GM10248 (cell line): ENCODE data around the gene GTSE1.

ENCODE experiments used
- CTCF ChIA-PET: fragments of 300-600 bp; sonication (Branson Sonifier 250); formaldehyde crosslinking; extraction: SDS; loops from one replicate; lab custom pipeline; 2021; ENCODE audit warnings: antibody characterized with exemption; lab: Yijun Ruan, JAX
- POLR2A ChIA-PET: fragments of 350-650 bp; sonication (Branson Sonifier 250); formaldehyde crosslinking; extraction: SDS; loops from one replicate; lab custom pipeline; 2020; ENCODE audit warnings: antibody characterized with exemption; lab: Yijun Ruan, JAX
- DNase-seq: peaks from one replicate; pipeline ENCODE4 v3.0.0; 2012; ENCODE audit errors: extremely low spot score
- TF ChIP-seq, protein P1 (sequence below): IDR thresholded peaks from 2 replicates; pipeline ENCODE4 v1.5.1; 2012; ENCODE audit warnings: mild to moderate bottlenecking, low read depth; ENCODE audit errors: extremely low read depth, missing control alignments, control extremely low read depth

GTSE1 gene

DNA sequence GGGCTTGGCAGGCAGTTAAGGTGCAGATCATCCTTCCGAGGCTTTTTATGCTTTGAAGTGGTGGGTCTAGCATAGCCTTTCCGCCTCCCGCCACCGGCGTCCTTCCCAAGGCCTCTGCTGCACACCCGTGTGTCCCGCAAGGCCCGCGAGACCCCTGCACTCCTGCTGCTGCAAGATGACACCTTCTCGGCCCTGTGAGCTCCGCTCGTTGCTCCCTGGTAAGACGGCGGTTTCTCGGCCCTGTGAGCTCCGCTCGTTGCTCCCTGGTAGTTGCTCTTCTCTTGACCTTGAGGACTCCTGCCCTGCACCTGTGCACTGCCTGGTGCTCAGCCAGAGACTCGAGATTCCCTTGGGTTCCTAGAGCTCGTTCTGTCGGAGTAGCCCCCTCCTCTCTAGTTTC is 21.0 kb downstream of the GTSE1 start:
- POLR2A ChIA-PET = no interaction called here
- no peak for DNase-seq
- CTCF ChIA-PET = interaction anchor here (1.4 to 9.1 kb wide), 4 partner anchors 15 to 311 kb away, joined by 4 to 107 read pairs (median 16); no protein-coding TSS in a partner anchor
- TF ChIP-seq, protein P1, sequence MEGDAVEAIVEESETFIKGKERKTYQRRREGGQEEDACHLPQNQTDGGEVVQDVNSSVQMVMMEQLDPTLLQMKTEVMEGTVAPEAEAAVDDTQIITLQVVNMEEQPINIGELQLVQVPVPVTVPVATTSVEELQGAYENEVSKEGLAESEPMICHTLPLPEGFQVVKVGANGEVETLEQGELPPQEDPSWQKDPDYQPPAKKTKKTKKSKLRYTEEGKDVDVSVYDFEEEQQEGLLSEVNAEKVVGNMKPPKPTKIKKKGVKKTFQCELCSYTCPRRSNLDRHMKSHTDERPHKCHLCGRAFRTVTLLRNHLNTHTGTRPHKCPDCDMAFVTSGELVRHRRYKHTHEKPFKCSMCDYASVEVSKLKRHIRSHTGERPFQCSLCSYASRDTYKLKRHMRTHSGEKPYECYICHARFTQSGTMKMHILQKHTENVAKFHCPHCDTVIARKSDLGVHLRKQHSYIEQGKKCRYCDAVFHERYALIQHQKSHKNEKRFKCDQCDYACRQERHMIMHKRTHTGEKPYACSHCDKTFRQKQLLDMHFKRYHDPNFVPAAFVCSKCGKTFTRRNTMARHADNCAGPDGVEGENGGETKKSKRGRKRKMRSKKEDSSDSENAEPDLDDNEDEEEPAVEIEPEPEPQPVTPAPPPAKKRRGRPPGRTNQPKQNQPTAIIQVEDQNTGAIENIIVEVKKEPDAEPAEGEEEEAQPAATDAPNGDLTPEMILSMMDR = no peak

DNA sequence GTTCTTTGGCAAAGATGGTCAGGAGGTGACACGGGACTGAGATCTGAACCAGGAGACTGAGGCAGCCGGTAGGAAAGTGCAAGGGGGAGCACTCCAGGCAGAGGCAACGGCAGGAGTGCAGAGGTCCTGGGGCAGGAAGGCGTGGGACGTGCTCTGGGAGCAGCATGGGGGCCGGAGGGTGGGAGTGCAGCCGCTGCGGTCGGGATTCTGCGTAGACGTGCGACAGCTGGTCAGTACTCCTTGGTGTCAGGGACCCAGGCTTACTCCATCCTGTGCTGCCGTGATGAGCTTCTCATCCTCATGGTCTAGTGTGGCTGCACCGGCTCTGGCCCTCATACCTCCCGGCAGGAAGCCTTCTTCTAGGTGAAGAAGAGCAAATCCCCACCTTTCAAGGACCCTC is 21.9 kb downstream of the GTSE1 start:
- TF ChIP-seq, protein P1 = no peak
- ChIA-PET CTCF (interaction anchor here (1.4 to 4.2 kb wide), 3 partner anchors 201 to 312 kb away, joined by 6 to 24 read pairs (median 8); no protein-coding TSS in a partner anchor), POLR2A (no interaction called here)
- DNase-seq = no peak

DNA sequence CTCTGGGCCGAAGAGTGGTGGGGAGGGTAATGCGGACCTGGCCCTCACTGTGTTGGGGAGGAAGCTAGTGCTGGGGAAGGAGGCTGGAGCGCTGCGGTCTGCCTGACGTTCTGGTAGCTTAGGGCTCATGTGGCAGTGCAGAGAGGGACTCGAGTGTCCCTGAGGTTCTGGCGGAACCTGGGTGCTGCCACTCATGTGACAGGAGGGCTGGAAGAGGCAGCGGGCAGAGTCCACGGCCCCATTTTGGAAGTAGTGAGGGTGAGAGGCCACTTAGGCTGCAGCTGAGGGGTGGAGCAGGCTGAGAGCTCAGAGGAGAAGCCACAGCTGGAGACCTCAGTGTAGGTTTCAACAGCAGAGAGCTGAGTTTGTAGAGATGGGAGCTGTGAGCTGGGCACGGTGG is 22.6 kb downstream of the GTSE1 start:
- TF ChIP-seq, protein P1 = no peak
- POLR2A ChIA-PET = no interaction called here
- CTCF ChIA-PET = interaction anchor here (1.1 to 2.5 kb wide), 3 partner anchors 197 to 313 kb away, joined by 5 to 8 read pairs (median 6); no protein-coding TSS in a partner anchor
- DNase-seq = no peak

DNA sequence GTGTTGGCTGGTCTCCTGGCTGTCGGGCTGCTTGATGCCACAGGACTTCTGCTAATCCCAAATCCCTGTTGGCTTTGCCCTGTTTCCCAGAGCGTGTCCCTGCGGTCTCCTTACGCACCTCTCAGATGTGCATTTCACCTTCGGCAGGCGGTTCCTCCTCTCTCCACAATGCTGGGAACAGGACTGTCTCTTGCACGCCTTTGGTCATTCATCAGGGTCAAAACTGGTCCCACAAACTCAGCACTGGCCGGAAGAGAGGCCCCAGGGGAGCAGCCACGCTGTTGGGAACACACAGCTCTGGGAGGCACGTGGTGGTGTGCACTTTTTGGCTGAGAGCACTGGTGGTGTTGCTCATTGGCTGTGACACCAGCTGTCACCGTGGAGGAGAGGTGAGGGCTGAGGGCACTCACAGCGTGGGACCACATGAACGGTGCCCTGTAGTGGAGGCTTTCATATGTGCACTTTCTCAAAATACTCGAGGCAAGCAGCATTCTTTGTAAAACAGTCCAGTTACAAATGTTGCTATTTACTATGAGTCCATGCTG is 23.6 kb downstream of the GTSE1 start:
- DNase-seq = no peak
- POLR2A ChIA-PET = no interaction called here
- TF ChIP-seq, protein P1 = no peak
- CTCF ChIA-PET = interaction anchor here (1.1 to 2.5 kb wide), 2 partner anchors 198 to 314 kb away, joined by 5 to 8 read pairs; no protein-coding TSS in a partner anchor

DNA sequence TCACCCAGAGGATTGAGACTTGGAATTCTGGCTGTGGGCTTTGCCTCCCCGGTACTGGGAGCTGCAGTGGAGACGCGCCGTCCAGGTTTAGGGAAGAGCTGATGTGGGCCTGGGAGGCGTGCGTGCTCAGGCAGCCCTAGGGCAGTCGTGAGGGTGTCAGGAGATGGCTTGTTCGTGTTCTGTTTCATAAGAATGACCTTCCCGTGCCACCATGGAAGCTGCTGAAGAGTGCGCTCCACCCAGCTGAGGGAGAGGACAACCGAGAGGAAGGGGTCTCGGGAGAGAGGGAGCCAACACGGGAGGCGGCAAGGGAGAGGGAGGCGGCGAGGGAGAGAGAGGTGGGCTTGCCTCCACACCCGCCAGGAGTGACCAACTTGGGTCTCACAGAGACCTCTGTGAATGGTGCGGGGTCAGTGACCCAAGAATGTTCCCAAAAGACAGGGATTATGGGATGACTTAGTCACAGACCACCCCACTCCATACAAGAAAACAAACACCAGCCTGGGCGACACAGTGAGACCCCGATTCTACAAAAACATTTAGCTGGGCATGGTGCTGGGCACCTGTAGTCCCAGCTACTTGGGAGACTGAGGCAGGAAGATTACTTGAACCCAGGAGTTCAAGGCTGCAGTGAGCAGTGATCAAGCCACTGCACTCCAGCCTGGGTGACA is 24.2 kb downstream of the GTSE1 start:
- ChIA-PET POLR2A (no interaction called here), CTCF (interaction anchor here (1.1 to 1.4 kb wide), 2 partner anchors 10 to 204 kb away, joined by 3 to 5 read pairs; no protein-coding TSS in a partner anchor)
- TF ChIP-seq, protein P1 = no peak
- DNase-seq = no peak

DNA sequence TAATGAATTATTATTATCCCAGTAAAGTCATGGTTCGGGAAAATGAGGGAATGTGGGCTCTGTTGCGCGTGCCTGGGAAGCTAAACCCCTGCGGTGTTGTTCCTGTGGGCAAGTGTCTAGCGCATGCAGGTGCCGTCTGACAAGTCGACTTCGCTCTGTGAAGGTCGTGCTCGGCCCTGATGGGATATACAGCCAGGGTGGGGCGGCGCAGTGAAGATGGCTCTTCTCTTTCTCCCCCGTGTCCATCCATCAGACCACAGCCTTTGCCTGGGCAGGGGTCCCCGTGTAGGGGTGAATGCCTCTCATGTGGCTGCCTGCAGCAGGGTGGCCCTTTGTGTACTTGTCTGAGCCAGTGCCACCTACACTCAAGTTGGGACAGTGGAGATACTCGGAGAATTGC is 26.0 kb downstream of the GTSE1 start:
- CTCF ChIA-PET = interaction anchor here (1.9 kb wide), 1 partner anchor 201 kb away, joined by 4 read pairs; no protein-coding TSS in a partner anchor
- POLR2A ChIA-PET = no interaction called here
- DNase-seq = no peak
- TF ChIP-seq, protein P1 = no peak
